ENCODE measurements around the gene FUS.
"Not testable (repeated sequence)": the region's sequence is repeated elsewhere in the genome, so short reads cannot be mapped to it uniquely, and the experiment has no call there.

FUS gene

GRCh38 chr16:31179747-31180459, at the start of gene FUS:
Gene FUS (plus strand): TSS chr16:31180139. CDS start chr16:31180215, 76 bp downstream.
- DNase-seq = peak; percentile 93

- no peak for DNase-seq
Measured at GRCh38 chr16:31130336-31130891, 49.5 kb upstream of the FUS start.

GRCh38 chr16:31130899-31131298, 49.0 kb upstream of the FUS start:
- DNase-seq = no peak

- no peak for DNase-seq
Measured at GRCh38 chr16:31131416-31131815, 48.5 kb upstream of the FUS start.

GRCh38 chr16:31131841-31132271, 48.1 kb upstream of the FUS start:
- no peak for DNase-seq

- DNase-seq = no peak
Measured at GRCh38 chr16:31132303-31132979, 47.5 kb upstream of the FUS start.

GRCh38 chr16:31133046-31133501, 46.9 kb upstream of the FUS start:
- DNase-seq = no peak

GRCh38 chr16:31134091-31134571, 45.8 kb upstream of the FUS start:
- DNase-seq = no peak

GRCh38 chr16:31134625-31135534, 45.1 kb upstream of the FUS start:
- no peak for DNase-seq

- DNase-seq = no peak
Measured at GRCh38 chr16:31135535-31136286, 44.2 kb upstream of the FUS start, which contains the start of gene PRSS8. Gene PRSS8 (minus strand): TSS chr16:31135727. CDS start chr16:31135498, 229 bp downstream.

- no peak for DNase-seq
Measured at GRCh38 chr16:31136287-31136662, 43.7 kb upstream of the FUS start.

GRCh38 chr16:31136822-31137499, 43.0 kb upstream of the FUS start:
- DNase-seq = not testable (repeated sequence)

- DNase-seq = no peak
Measured at GRCh38 chr16:31138621-31139578, 41.0 kb upstream of the FUS start.

- not testable (repeated sequence) for DNase-seq
Measured at GRCh38 chr16:31141071-31141469, 38.9 kb upstream of the FUS start.

- DNase-seq = peak; percentile 17
Measured at GRCh38 chr16:31141489-31142108, 38.3 kb upstream of the FUS start.

GRCh38 chr16:31142109-31143010, 37.6 kb upstream of the FUS start:
- DNase-seq = peak; percentile 100

GRCh38 chr16:31143011-31143693, 36.8 kb upstream of the FUS start:
- DNase-seq = no peak

GRCh38 chr16:31143694-31144148, 36.2 kb upstream of the FUS start:
- DNase-seq = no peak

Measured in CD4-positive, alpha-beta T cell treated with Interleukin-17A for 4 hours (primary cell).